ENCODE measurements around the gene RGS7BP. TPM values are rescaled to one million over a fixed set of nuclear protein-coding genes. Genes with fewer than 3 reads are reported as not detected.

RGS7BP gene
- total and polyA plus RNA-seq, 2 experiments from 2014 or later = 3.3 to 5.4 TPM

DNA sequence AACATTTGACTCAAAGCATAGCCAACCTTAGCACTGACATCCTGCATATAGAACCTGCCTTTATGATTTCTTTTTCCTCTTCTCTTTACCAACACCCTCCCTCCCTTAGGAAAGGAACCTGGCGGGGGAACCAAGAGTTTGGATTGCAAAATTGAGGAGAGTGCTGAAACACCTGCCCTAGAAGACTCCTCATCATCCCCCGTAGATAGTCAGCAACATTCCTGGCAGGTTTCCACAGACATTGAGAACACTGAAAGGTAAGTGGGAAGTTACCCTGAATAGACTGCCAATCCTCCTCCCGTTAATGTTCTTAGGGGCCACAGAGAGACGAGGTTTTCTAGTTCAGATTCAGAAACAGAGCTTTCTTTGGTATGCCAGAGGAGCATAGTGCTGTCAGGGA lies 88.8 kb downstream of the RGS7BP start:
- no peaks in the 10 kb centered on the region for H3K27me3 Mint-ChIP-seq (ENCODE audit: insufficient read depth, low read depth, poor library complexity)
- DNase-seq (ENCODE audit: low spot score) = no peak
- H3K36me3 Mint-ChIP-seq (ENCODE audit: low read depth) = no peaks in the 10 kb centered on the region

DNA sequence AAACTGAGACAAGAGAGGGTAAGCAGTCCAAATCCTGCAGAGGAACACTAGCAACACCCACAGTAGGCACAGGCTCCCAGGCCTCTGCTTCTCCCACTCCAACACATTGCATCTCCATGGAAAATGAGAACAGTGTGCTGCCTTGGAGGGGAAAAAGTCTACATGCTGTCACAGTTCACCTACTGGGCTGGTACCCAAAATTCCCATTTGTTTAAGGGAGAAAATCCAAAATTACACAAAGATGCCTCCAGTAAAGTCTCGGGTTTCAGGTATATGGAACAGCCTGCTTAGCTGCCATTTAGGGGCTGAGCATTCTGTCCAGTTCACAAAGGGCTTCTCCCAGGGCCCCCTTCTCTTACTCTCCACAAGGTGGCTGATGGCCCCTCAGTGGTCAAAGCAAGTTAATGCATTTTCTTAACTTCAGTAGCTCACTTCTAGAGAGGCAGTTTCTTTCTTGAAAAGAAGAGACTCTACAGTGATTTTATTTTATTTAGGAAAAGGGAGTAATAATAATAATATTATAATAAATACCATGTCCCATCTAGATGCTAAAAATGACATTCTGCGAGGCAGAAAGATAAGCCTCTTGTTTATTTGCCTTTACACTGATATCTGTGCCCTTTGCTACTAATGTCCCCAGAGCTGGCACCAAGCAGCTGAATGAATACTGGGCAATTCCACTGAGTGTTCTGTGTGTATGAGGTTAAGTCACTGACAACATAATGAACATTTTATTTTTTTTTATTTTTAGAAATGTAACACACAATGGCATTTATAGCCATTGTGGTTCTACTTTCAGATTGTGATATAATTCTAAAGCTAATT lies 89.4 kb downstream of the RGS7BP start:
- H3K27ac Mint-ChIP-seq = no peak overlapping the region
- H3K4me1 Mint-ChIP-seq = peaks cover 26% of the 10 kb centered on the region
- DNase-seq (ENCODE audit: low spot score) = peak; percentile 85
- TF ChIP-seq, protein P1, sequence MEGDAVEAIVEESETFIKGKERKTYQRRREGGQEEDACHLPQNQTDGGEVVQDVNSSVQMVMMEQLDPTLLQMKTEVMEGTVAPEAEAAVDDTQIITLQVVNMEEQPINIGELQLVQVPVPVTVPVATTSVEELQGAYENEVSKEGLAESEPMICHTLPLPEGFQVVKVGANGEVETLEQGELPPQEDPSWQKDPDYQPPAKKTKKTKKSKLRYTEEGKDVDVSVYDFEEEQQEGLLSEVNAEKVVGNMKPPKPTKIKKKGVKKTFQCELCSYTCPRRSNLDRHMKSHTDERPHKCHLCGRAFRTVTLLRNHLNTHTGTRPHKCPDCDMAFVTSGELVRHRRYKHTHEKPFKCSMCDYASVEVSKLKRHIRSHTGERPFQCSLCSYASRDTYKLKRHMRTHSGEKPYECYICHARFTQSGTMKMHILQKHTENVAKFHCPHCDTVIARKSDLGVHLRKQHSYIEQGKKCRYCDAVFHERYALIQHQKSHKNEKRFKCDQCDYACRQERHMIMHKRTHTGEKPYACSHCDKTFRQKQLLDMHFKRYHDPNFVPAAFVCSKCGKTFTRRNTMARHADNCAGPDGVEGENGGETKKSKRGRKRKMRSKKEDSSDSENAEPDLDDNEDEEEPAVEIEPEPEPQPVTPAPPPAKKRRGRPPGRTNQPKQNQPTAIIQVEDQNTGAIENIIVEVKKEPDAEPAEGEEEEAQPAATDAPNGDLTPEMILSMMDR (conservative IDR thresholded peaks at IDR 0.05; ENCODE audit: low read depth in 2 of 2) = peak; percentile 67 to 71
- TF ChIP-seq JUNB (IDR thresholded peaks at IDR 0.05; ENCODE audit: unreplicated experiment) = no peak
- no peaks in the 10 kb centered on the region for H3K79me2 ChIP-seq (replicated peaks; ENCODE audit: insufficient read depth)
- no peaks in the 10 kb centered on the region for H3K27me3 Mint-ChIP-seq (ENCODE audit: insufficient read depth, low read depth, poor library complexity)
- H3K36me3 Mint-ChIP-seq (ENCODE audit: low read depth) = no peaks in the 10 kb centered on the region
- peaks cover 14% of the 10 kb centered on the region; the same call in 1 of the 2 replicates for H3K4me1 ChIP-seq (ENCODE audit: insufficient read depth)
- peak overlapping the region; percentile 8; the same call in 1 of the 2 replicates for H2AFZ ChIP-seq
- H4K20me1 ChIP-seq (replicated peaks; ENCODE audit: insufficient read depth) = no peaks in the 10 kb centered on the region
- no peaks in the 10 kb centered on the region for H3K9me3 Mint-ChIP-seq
- H3K27ac ChIP-seq (ENCODE audit: low read depth) = no peak overlapping the region
- H3K36me3 ChIP-seq (ENCODE audit: insufficient read depth) = no peaks in the 10 kb centered on the region
- H3K27me3 ChIP-seq (ENCODE audit: insufficient read depth) = no peaks in the 10 kb centered on the region
- H3K4me3 Mint-ChIP-seq = no peak overlapping the region
- H3K9me2 ChIP-seq (ENCODE audit: insufficient read depth) = no peaks in the 10 kb centered on the region
- H3K4me3 ChIP-seq = no peak overlapping the region
- H3K4me2 ChIP-seq = no peak overlapping the region
- no peaks in the 10 kb centered on the region for H3F3A ChIP-seq (replicated peaks; ENCODE audit: low read depth)
- ATAC-seq = peak; percentile 94

More for the DNA sequence above, 88.8 kb downstream of the RGS7BP start:
- Histone ChIP-seq H3K4me3 (no peak overlapping the region), H3K36me3 (ENCODE audit: insufficient read depth) (no peaks in the 10 kb centered on the region), H3K27ac (ENCODE audit: low read depth) (no peak overlapping the region), H3K79me2 (replicated peaks; ENCODE audit: insufficient read depth) (no peaks in the 10 kb centered on the region), H3K4me2 (no peak overlapping the region), H3F3A (replicated peaks; ENCODE audit: low read depth) (no peaks in the 10 kb centered on the region), H3K9me2 (ENCODE audit: insufficient read depth) (no peaks in the 10 kb centered on the region), H4K20me1 (replicated peaks; ENCODE audit: insufficient read depth) (no peaks in the 10 kb centered on the region), H2AFZ (peak overlapping the region; percentile 8; the same call in 1 of the 2 replicates), H3K4me1 (ENCODE audit: insufficient read depth) (peaks cover 14% of the 10 kb centered on the region; the same call in 1 of the 2 replicates), H3K27me3 (ENCODE audit: insufficient read depth) (no peaks in the 10 kb centered on the region)
- no peak for ATAC-seq
- no peak for TF ChIP-seq CREB1 (CRISPR knock-in tag; IDR thresholded peaks at IDR 0.05; ENCODE audit: low read depth)
- no peak for TF ChIP-seq NANOG (IDR thresholded peaks at IDR 0.05; ENCODE audit: borderline replicate concordance)
- Mint-ChIP-seq H3K9me3 (no peaks in the 10 kb centered on the region), H3K4me3 (no peak overlapping the region), H3K4me1 (peaks cover 26% of the 10 kb centered on the region), H3K27ac (no peak overlapping the region)

DNA sequence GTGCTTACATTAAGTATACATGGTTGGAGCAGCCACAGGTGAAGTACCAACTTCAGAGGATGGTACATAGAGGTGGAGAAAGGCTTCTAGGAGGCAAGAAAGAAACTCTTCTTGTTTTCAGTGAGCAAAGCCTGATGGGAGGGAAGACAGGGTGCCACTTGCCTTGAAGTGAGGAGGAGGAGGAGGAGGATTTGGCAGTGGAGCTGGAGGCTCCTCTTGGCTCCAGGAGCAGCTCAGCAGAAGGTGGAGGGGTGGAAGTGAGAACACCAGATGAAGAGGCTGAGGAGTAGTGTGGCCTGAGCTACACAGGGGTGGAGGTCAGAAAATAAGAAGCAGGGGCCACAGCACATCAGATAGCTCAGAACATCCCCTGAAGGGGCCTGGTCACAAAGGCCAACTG lies 93.4 kb downstream of the RGS7BP start:
- Histone ChIP-seq H3K4me2 (no peak overlapping the region), H3K27ac (ENCODE audit: low read depth) (no peak overlapping the region), H3F3A (replicated peaks; ENCODE audit: low read depth) (no peaks in the 10 kb centered on the region), H4K20me1 (replicated peaks; ENCODE audit: insufficient read depth) (no peaks in the 10 kb centered on the region), H3K36me3 (ENCODE audit: insufficient read depth) (no peaks in the 10 kb centered on the region), H3K9me2 (ENCODE audit: insufficient read depth) (no peaks in the 10 kb centered on the region), H3K79me2 (replicated peaks; ENCODE audit: insufficient read depth) (no peaks in the 10 kb centered on the region), H2AFZ (no peak overlapping the region), H3K27me3 (ENCODE audit: insufficient read depth) (no peaks in the 10 kb centered on the region), H3K4me3 (no peak overlapping the region), H3K4me1 (ENCODE audit: insufficient read depth) (no peaks in the 10 kb centered on the region)
- H3K4me3 Mint-ChIP-seq = no peak overlapping the region
- ATAC-seq (no peak), DNase-seq (ENCODE audit: low spot score) (no peak)
- no peaks in the 10 kb centered on the region for H3K36me3 Mint-ChIP-seq (ENCODE audit: low read depth)
- no peak overlapping the region for H3K27ac Mint-ChIP-seq
- H3K4me1 Mint-ChIP-seq = peaks cover 6% of the 10 kb centered on the region; the same call in 2 of the 3 replicates
- no peaks in the 10 kb centered on the region for H3K9me3 Mint-ChIP-seq
- H3K27me3 Mint-ChIP-seq (ENCODE audit: insufficient read depth, low read depth, poor library complexity) = no peaks in the 10 kb centered on the region
- no peak for TF ChIP-seq EZH2 (IDR thresholded peaks at IDR 0.05; ENCODE audit: low read depth, unreplicated experiment)
- TF ChIP-seq, protein P2, sequence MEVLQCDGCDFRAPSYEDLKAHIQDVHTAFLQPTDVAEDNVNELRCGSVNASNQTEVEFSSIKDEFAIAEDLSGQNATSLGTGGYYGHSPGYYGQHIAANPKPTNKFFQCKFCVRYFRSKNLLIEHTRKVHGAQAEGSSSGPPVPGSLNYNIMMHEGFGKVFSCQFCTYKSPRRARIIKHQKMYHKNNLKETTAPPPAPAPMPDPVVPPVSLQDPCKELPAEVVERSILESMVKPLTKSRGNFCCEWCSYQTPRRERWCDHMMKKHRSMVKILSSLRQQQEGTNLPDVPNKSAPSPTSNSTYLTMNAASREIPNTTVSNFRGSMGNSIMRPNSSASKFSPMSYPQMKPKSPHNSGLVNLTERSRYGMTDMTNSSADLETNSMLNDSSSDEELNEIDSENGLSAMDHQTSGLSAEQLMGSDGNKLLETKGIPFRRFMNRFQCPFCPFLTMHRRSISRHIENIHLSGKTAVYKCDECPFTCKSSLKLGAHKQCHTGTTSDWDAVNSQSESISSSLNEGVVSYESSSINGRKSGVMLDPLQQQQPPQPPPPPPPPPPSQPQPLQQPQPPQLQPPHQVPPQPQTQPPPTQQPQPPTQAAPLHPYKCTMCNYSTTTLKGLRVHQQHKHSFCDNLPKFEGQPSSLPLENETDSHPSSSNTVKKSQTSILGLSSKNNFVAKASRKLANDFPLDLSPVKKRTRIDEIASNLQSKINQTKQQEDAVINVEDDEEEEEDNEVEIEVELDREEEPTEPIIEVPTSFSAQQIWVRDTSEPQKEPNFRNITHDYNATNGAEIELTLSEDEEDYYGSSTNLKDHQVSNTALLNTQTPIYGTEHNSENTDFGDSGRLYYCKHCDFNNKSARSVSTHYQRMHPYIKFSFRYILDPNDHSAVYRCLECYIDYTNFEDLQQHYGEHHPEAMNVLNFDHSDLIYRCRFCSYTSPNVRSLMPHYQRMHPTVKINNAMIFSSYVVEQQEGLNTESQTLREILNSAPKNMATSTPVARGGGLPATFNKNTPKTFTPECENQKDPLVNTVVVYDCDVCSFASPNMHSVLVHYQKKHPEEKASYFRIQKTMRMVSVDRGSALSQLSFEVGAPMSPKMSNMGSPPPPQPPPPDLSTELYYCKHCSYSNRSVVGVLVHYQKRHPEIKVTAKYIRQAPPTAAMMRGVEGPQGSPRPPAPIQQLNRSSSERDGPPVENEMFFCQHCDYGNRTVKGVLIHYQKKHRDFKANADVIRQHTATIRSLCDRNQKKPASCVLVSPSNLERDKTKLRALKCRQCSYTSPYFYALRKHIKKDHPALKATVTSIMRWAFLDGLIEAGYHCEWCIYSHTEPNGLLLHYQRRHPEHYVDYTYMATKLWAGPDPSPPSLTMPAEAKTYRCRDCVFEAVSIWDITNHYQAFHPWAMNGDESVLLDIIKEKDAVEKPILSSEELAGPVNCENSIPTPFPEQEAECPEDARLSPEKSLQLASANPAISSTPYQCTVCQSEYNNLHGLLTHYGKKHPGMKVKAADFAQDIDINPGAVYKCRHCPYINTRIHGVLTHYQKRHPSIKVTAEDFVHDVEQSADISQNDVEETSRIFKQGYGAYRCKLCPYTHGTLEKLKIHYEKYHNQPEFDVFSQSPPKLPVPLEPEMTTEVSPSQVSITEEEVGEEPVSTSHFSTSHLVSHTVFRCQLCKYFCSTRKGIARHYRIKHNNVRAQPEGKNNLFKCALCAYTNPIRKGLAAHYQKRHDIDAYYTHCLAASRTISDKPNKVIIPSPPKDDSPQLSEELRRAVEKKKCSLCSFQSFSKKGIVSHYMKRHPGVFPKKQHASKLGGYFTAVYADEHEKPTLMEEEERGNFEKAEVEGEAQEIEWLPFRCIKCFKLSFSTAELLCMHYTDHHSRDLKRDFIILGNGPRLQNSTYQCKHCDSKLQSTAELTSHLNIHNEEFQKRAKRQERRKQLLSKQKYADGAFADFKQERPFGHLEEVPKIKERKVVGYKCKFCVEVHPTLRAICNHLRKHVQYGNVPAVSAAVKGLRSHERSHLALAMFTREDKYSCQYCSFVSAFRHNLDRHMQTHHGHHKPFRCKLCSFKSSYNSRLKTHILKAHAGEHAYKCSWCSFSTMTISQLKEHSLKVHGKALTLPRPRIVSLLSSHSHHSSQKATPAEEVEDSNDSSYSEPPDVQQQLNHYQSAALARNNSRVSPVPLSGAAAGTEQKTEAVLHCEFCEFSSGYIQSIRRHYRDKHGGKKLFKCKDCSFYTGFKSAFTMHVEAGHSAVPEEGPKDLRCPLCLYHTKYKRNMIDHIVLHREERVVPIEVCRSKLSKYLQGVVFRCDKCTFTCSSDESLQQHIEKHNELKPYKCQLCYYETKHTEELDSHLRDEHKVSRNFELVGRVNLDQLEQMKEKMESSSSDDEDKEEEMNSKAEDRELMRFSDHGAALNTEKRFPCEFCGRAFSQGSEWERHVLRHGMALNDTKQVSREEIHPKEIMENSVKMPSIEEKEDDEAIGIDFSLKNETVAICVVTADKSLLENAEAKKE (CRISPR knock-in tag; IDR thresholded peaks at IDR 0.05) = no peak

Measured in GM23338 (cell line).